Omental fat pad (tissue), 4 donors: Measurements from ENCODE around the gene TEAD1. TPM values are rescaled to one million over a fixed set of nuclear protein-coding genes. Genes with fewer than 3 reads are reported as not detected.
A peak's percentile ranks its signal among the peaks of the same experiment; 100 is the strongest.

Source experiments
- ATAC-seq: fragments of 150-250 bp; one replicate; pipeline ENCODE4 v1.9.1; 2016; ENCODE audit warnings: mild to moderate bottlenecking, moderate library complexity; ENCODE audit not compliant: low FRiP score
- DNase-seq: peaks from one replicate; pipeline ENCODE4 v3.0.0-alpha.2; 2019; ENCODE audit warnings: low spot score
- total RNA-seq, 4 donors: library from RNA; depleted of rRNA; stranded (reverse); fragments of >200 nt; gene quantifications; one replicate each; pipeline ENCODE4 v1.1.0, GENCODE V29; 2016
- TF ChIP-seq, protein P1 (sequence below), 3 donors: fragments of 450-650 bp; IDR thresholded peaks; one replicate each; pipeline ENCODE4 v1.5.1; 2016 to 2017; ENCODE audit warnings: antibody characterized with exemption in 3 of 3, mild to moderate bottlenecking in 3 of 3, moderate library complexity in 2 of 3

Gene TEAD1
- total RNA-seq, 4 donors from 2014 or later = 81.7 to 123 (median 103) TPM

DNA sequence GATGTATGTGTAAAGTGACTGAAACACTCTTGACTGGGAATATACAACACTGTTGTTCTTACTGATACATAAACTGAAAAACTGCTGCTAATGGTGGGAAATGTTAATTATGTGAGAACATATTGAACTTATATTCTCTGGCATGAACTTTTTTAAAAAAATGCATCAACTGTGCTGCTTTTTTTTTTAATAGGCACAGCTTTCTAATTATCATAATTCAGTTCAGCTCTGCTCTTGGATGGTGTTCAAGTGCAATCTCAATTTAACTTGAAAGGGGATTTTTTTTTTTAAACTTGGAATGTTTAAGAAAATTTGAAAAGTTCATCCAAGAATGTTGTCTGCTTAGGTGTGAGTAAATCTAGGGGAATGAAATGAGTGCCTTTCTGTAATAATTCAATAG, 5.2 kb downstream of the TEAD1 start:
- TF ChIP-seq, protein P1, sequence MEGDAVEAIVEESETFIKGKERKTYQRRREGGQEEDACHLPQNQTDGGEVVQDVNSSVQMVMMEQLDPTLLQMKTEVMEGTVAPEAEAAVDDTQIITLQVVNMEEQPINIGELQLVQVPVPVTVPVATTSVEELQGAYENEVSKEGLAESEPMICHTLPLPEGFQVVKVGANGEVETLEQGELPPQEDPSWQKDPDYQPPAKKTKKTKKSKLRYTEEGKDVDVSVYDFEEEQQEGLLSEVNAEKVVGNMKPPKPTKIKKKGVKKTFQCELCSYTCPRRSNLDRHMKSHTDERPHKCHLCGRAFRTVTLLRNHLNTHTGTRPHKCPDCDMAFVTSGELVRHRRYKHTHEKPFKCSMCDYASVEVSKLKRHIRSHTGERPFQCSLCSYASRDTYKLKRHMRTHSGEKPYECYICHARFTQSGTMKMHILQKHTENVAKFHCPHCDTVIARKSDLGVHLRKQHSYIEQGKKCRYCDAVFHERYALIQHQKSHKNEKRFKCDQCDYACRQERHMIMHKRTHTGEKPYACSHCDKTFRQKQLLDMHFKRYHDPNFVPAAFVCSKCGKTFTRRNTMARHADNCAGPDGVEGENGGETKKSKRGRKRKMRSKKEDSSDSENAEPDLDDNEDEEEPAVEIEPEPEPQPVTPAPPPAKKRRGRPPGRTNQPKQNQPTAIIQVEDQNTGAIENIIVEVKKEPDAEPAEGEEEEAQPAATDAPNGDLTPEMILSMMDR (IDR thresholded peaks at IDR 0.05) = no peak
- ATAC-seq = no peak
- DNase-seq = no peak

GRCh38 chr11:12680246-12680939, 6.2 kb downstream of the TEAD1 start:
- ATAC-seq (peak; percentile 40), DNase-seq (no peak)
- TF ChIP-seq, protein P1 (IDR thresholded peaks at IDR 0.05) = no peak

- no peak for DNase-seq
- ATAC-seq = no peak
- TF ChIP-seq, protein P1 (IDR thresholded peaks at IDR 0.05) = no peak
Observed at GRCh38 chr11:12680940-12681258, 6.7 kb downstream of the TEAD1 start.

GRCh38 chr11:12681466-12681865, 7.2 kb downstream of the TEAD1 start:
- DNase-seq (no peak), ATAC-seq (no peak)
- TF ChIP-seq, protein P1 (IDR thresholded peaks at IDR 0.05) = no peak

GRCh38 chr11:12682288-12682687, 8.1 kb downstream of the TEAD1 start:
- TF ChIP-seq, protein P1 (IDR thresholded peaks at IDR 0.05) = no peak
- no peak for ATAC-seq
- DNase-seq = no peak

DNA sequence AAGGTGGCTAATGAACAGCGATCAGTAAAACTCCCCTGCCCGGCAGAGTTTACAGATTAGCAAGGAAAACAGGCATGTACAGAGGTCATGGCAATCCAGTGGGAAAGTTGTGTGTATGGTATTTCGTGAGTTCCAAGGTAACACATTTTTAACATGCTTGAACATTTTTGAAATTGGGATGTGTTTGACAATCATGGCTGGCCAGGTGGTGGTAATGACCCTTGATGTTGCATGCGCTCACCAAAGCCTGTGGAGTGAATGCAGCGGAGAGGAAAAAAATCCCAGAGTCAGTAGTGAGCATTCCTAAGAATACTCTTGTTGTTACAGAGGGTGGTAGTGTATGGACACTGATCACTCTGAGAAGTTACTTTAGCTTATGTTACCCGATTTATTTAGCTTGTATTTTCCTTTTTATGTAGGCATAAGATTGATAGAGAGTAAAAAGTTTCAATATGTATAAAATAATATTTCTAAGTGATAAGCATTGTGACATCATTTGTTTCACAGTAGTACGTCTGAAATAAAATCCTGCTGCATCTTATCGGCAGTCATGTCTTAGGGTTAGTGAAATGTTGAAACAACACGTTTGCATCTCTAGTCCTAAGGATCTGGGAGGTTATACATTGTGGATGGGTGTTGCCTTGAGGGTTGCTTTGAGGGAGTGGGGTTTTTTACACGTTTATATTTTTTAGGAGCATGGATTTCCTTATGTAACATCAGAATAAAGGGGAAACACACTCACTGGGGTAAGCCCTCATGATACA, 8.7 kb downstream of the TEAD1 start:
- DNase-seq = no peak
- TF ChIP-seq, protein P1 (IDR thresholded peaks at IDR 0.05) = no peak
- ATAC-seq = no peak

GRCh38 chr11:12683874-12684273, 9.7 kb downstream of the TEAD1 start:
- no peak for ATAC-seq
- TF ChIP-seq, protein P1 (IDR thresholded peaks at IDR 0.05) = no peak

More at GRCh38 chr11:12683874-12684273, 9.7 kb downstream of the TEAD1 start:
- no peak for DNase-seq
